ENCODE data around the gene NT5C2. TPM values are rescaled to one million over a fixed set of nuclear protein-coding genes. Genes with fewer than 3 reads are reported as not detected.

NT5C2 gene
- total RNA-seq, 6 experiments from 2014 or later = 17.3 to 39.2 (median 32.4) TPM

DNA sequence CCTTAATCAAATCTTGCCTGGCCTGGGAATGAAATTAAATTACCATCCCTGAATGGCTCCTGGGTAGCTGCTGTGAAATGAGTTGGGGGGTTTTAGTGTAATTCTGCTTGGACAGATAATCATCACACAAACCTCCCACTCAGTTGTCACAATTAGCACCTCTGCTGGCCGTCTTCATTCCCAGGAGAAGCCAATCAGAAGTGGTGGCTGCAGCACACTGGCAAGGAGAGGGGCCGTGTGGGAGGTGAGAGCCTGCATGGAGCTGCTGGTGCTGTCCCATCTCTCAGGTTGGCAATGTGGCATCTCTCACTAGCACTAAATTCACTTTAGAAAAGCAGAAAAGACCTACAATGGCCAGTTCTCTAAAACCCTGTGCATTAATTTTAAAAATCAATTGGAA lies 92.5 kb downstream of the NT5C2 start:
- TF ChIP-seq, protein P1, sequence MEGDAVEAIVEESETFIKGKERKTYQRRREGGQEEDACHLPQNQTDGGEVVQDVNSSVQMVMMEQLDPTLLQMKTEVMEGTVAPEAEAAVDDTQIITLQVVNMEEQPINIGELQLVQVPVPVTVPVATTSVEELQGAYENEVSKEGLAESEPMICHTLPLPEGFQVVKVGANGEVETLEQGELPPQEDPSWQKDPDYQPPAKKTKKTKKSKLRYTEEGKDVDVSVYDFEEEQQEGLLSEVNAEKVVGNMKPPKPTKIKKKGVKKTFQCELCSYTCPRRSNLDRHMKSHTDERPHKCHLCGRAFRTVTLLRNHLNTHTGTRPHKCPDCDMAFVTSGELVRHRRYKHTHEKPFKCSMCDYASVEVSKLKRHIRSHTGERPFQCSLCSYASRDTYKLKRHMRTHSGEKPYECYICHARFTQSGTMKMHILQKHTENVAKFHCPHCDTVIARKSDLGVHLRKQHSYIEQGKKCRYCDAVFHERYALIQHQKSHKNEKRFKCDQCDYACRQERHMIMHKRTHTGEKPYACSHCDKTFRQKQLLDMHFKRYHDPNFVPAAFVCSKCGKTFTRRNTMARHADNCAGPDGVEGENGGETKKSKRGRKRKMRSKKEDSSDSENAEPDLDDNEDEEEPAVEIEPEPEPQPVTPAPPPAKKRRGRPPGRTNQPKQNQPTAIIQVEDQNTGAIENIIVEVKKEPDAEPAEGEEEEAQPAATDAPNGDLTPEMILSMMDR (IDR thresholded peaks at IDR 0.05) = no peak
- no peak for TF ChIP-seq POLR2A (IDR thresholded peaks at IDR 0.05)
- Histone ChIP-seq H3K4me1 (peaks cover 0 to 3% (median 0%) of the 10 kb centered on the region in 4 donors), H3K4me3 (no peak overlapping the region), H3K27ac (no peak overlapping the region), H3K27me3 (no peaks in the 10 kb centered on the region), H3K36me3 (peaks cover 0 to 58% (median 15%) of the 10 kb centered on the region in 4 donors), H3K9me3 (no peaks in the 10 kb centered on the region)
- DNase-seq (no peak), ATAC-seq (no peak)
- 100% methylated on average over 1 of the region's 2 CpGs for WGBS (ENCODE audit: insufficient coverage, low coverage, low lambda C conversion rate, missing lambda C conversion rate)
- intact Hi-C loops (cut with DNase I) = no loop called here

DNA sequence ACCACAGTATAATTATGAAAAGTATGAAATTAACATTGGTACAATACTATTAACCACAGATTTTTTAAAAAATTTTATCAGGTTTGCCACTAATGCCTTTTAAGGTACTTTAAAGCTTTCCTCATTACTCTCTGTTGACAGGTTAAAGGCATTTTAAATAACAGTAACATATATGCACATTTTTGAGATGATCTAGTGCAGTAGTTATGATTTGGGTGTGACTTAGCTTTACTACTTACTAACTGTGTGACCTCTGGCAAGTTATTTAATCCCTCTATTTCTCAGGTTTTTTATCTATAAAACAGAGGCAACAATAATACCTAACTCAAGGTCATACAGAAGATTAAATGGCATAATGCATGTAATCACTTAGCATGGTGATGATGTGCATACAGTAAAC lies 94.8 kb downstream of the NT5C2 start:
- Histone ChIP-seq H3K4me1 (peaks cover 0 to 3% (median 0%) of the 10 kb centered on the region in 4 donors), H3K4me3 (no peak overlapping the region), H3K9me3 (no peaks in the 10 kb centered on the region), H3K36me3 (peaks cover 3 to 57% (median 19%) of the 10 kb centered on the region in 4 donors), H3K27me3 (no peaks in the 10 kb centered on the region), H3K27ac (no peak overlapping the region)
- DNase-seq (no peak), ATAC-seq (no peak)
- intact Hi-C loops (cut with DNase I) = no loop called here
- TF ChIP-seq, protein P1 (IDR thresholded peaks at IDR 0.05) = no peak
- TF ChIP-seq POLR2A (IDR thresholded peaks at IDR 0.05) = no peak

DNA sequence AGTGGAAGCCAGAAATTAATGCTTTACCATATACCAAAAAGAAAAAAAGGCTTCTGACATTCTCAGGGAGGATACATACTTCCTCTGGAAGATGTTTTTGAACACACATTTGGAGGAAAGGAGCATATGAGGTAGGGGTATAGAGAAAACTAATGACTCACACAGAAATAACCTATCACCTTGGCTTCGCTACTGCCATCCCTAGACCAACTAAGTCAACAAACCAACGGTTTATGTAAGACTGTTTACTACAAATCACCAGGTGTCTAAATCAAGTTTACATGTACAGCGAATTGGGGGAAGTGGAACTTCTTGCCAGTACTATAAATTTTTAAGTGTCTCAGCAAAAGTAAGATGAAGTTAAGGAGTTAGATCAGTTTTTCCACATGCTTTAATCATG lies 96.9 kb downstream of the NT5C2 start:
- DNase-seq (no peak), ATAC-seq (peak; percentile 72 to 92 (median 87))
- Histone ChIP-seq H3K27me3 (no peaks in the 10 kb centered on the region), H3K36me3 (peaks cover 7 to 78% (median 26%) of the 10 kb centered on the region in 4 donors), H3K4me3 (no peak overlapping the region), H3K27ac (peak overlapping the region in 2 of 3 donors; percentile 21 to 23), H3K9me3 (no peaks in the 10 kb centered on the region), H3K4me1 (peaks cover 0 to 3% (median 0%) of the 10 kb centered on the region in 4 donors)
- TF ChIP-seq, protein P1 (IDR thresholded peaks at IDR 0.05) = no peak
- no peak for TF ChIP-seq POLR2A (IDR thresholded peaks at IDR 0.05)
- intact Hi-C loops (cut with DNase I) = no loop called here
- 25% methylated on average over 3 of the region's 3 CpGs for WGBS (ENCODE audit: insufficient coverage, low coverage, low lambda C conversion rate, missing lambda C conversion rate)

DNA sequence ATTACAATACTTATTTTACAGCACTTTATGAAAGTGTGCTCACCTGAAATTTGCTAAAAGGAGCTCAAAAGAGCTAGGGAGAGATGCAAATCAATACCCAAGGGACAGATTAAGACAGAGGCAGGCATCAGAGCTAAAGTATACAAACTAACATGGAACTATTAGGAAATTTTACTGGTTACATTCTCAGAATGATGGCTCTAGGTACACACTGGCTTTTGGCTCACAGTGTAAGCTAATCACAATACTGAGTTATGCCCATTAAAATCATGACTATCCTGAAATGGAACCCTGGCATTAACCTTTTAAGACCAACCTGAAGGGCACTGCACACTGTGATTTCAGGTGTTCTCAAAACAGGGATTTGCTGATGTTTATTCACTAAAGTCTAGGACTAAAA lies 98.1 kb downstream of the NT5C2 start:
- peak; percentile 10 to 55 (median 23) for ATAC-seq
- H3K36me3 ChIP-seq = peaks cover 8 to 79% (median 31%) of the 10 kb centered on the region in 4 donors
- intact Hi-C loops (cut with DNase I) = no loop called here

More for the DNA sequence above, 98.1 kb downstream of the NT5C2 start:
- no peak overlapping the region for H3K27ac ChIP-seq
- no peaks in the 10 kb centered on the region for H3K27me3 ChIP-seq
- H3K9me3 ChIP-seq = no peaks in the 10 kb centered on the region
- H3K4me3 ChIP-seq = no peak overlapping the region
- no peak for DNase-seq
- peaks cover 0 to 3% (median 0%) of the 10 kb centered on the region in 4 donors for H3K4me1 ChIP-seq
- TF ChIP-seq, protein P1 (IDR thresholded peaks at IDR 0.05) = no peak
